IMR-90 (cell line): ENCODE results near the gene ORAI3. TPM values are rescaled to one million over a fixed set of nuclear protein-coding genes. Genes with fewer than 3 reads are reported as not detected.

ENCODE experiments used
- ATAC-seq: fragments of 200-7000 bp; cut with Tn5 transposase; 2 replicates; pipeline ENCODE4 v1.9.1; 2020; ENCODE audit warnings: low read depth, mild to moderate bottlenecking, moderate library complexity
- BruUV-seq: library from RNA; stranded (reverse); fragments of 400-500 nt; replicated peaks from 2 replicates; lab custom pipeline; 2021; lab: Mats Ljungman, UMichigan
- CTCF ChIA-PET: fragments of 300-600 bp; formaldehyde crosslinking; extraction: SDS; loops from one replicate; lab custom pipeline; 2021; ENCODE audit warnings: antibody characterized with exemption; lab: Yijun Ruan, JAX
- POLR2A ChIA-PET: fragments of 300-600 bp; sonication (Branson Sonifier 250); formaldehyde crosslinking; loops from one replicate; lab custom pipeline; 2022; ENCODE audit warnings: antibody characterized with exemption; ENCODE audit not compliant: unreplicated experiment; lab: Charles Lee
- DNase-seq: peaks from one replicate; pipeline ENCODE4 v3.0.0; 2013
- H2AFZ ChIP-seq: replicated peaks from 2 replicates; pipeline ENCODE3; 2013; ENCODE audit warnings: low read length, mild to moderate bottlenecking; ENCODE audit not compliant: poor library complexity
- H2AK5ac ChIP-seq: 2 replicates; pipeline ENCODE4 v1.6.1; 2013; ENCODE audit warnings: low read depth, low read length, inconsistent platforms
- H2AK9ac ChIP-seq: replicated peaks from 2 replicates; pipeline ENCODE3; 2013; ENCODE audit warnings: mild to moderate bottlenecking, low read depth, low read length, moderate library complexity; ENCODE audit not compliant: poor library complexity
- H2BK120ac ChIP-seq: 2 replicates; pipeline ENCODE4 v1.6.1; 2013; ENCODE audit warnings: low read depth, low read length, inconsistent platforms
- H2BK15ac ChIP-seq: 3 replicates; pipeline ENCODE4 v1.6.1; 2013; ENCODE audit warnings: low read depth, low read length, inconsistent platforms
- H2BK20ac ChIP-seq: 2 replicates; pipeline ENCODE4 v1.6.1; 2013; ENCODE audit warnings: low read depth, mild to moderate bottlenecking, inconsistent platforms, low read length, moderate library complexity
- H2BK5ac ChIP-seq: 2 replicates; pipeline ENCODE4 v1.6.1; 2013; ENCODE audit warnings: mild to moderate bottlenecking, low read depth, low read length, inconsistent platforms; ENCODE audit not compliant: poor library complexity, severe bottlenecking
- H3K14ac ChIP-seq: replicated peaks from 2 replicates; pipeline ENCODE4 v1.6.1; 2013; ENCODE audit warnings: low read depth, low read length, inconsistent platforms
- H3K18ac ChIP-seq: 2 replicates; pipeline ENCODE4 v1.6.1; 2013; ENCODE audit warnings: low read depth, low read length, control low read depth
- H3K23ac ChIP-seq: 2 replicates; pipeline ENCODE4 v1.6.1; 2013; ENCODE audit warnings: low read depth, low read length, inconsistent platforms
- H3K27ac ChIP-seq: 2 replicates; pipeline ENCODE4 v1.5.1; 2013; ENCODE audit warnings: mild to moderate bottlenecking, control low read depth, low read length; ENCODE audit not compliant: insufficient read depth
- H3K27me3 ChIP-seq: 2 replicates; pipeline ENCODE4 v1.6.1; 2013; ENCODE audit warnings: low read length; ENCODE audit not compliant: control insufficient read depth, insufficient read depth
- H3K36me3 ChIP-seq: 2 replicates; pipeline ENCODE4 v1.6.1; 2013; ENCODE audit warnings: low read length, mixed read lengths; ENCODE audit not compliant: control insufficient read depth, insufficient read depth
- H3K4ac ChIP-seq: 2 replicates; pipeline ENCODE4 v1.6.1; 2013; ENCODE audit warnings: low read depth, low read length, inconsistent platforms
- H3K4me1 ChIP-seq: 2 replicates; pipeline ENCODE4 v1.6.1; 2013; ENCODE audit warnings: low read length, mixed read lengths; ENCODE audit not compliant: control insufficient read depth, insufficient read depth
- H3K4me2 ChIP-seq: 2 replicates; pipeline ENCODE4 v1.6.1; 2013; ENCODE audit warnings: low read depth, mild to moderate bottlenecking, control low read depth, low read length, moderate library complexity
- H3K4me3 ChIP-seq: 2 replicates; pipeline ENCODE4 v1.5.1; 2013; ENCODE audit warnings: low read depth, mild to moderate bottlenecking, control low read depth, low read length, moderate library complexity; ENCODE audit not compliant: insufficient read depth
- H3K56ac ChIP-seq: 2 replicates; pipeline ENCODE4 v1.6.1; 2013; ENCODE audit warnings: low read length, inconsistent platforms; ENCODE audit not compliant: insufficient read depth; ENCODE audit errors: extremely low read depth
- H3K79me1 ChIP-seq, 2 experiments: 2 replicates each; pipeline ENCODE4 v1.6.1; 2013; ENCODE audit warnings: low read length in 2 of 2, inconsistent platforms in 1 of 2, low read depth in 1 of 2
- H3K9ac ChIP-seq: 2 replicates; pipeline ENCODE4 v1.6.1; 2013; ENCODE audit warnings: low read depth, low read length, control low read depth
- H3K9me1 ChIP-seq: 2 replicates; pipeline ENCODE4 v1.6.1; 2013; ENCODE audit warnings: low read length, inconsistent platforms; ENCODE audit not compliant: insufficient read depth
- H3K9me3 ChIP-seq: 2 replicates; pipeline ENCODE4 v1.6.1; 2013; ENCODE audit warnings: low read length; ENCODE audit not compliant: control insufficient read depth, insufficient read depth
- H4K20me1 ChIP-seq: 2 replicates; pipeline ENCODE4 v1.6.1; 2013; ENCODE audit warnings: low read length, inconsistent platforms; ENCODE audit not compliant: insufficient read depth
- H4K5ac ChIP-seq: 2 replicates; pipeline ENCODE4 v1.6.1; 2013; ENCODE audit warnings: mild to moderate bottlenecking, low read depth, low read length, control low read depth
- H4K8ac ChIP-seq, 2 experiments: 2 replicates each; pipeline ENCODE4 v1.6.1; 2013; ENCODE audit warnings: low read depth in 2 of 2, low read length in 2 of 2, control low read depth in 1 of 2, inconsistent platforms in 1 of 2
- H4K91ac ChIP-seq: 2 replicates; pipeline ENCODE4 v1.6.1; 2013; ENCODE audit warnings: low read depth, low read length, inconsistent platforms; ENCODE audit not compliant: insufficient read depth
- BHLHE40 ChIP-seq: fragments of 150-350 bp; IDR thresholded peaks from 2 replicates; pipeline ENCODE4 v1.6.1; 2016; ENCODE audit warnings: mild to moderate bottlenecking, low read depth, low read length
- CEBPB ChIP-seq: IDR thresholded peaks from 2 replicates; pipeline ENCODE4 v1.6.1; 2012; ENCODE audit warnings: low read depth, low read length, improper control_type of control experiment
- CHD1 ChIP-seq: IDR thresholded peaks from 2 replicates; pipeline ENCODE4 v1.6.1; 2012; ENCODE audit warnings: low read depth, low read length, improper control_type of control experiment
- FOS ChIP-seq: fragments of 150-350 bp; IDR thresholded peaks from 2 replicates; pipeline ENCODE4 v1.6.1; 2016; ENCODE audit warnings: low read depth, low read length
- MAFK ChIP-seq: IDR thresholded peaks from 2 replicates; pipeline ENCODE4 v1.6.1; 2012; ENCODE audit warnings: low read depth, low read length, improper control_type of control experiment
- MAZ ChIP-seq: IDR thresholded peaks from 2 replicates; pipeline ENCODE4 v1.6.1; 2012; ENCODE audit warnings: low read depth, mild to moderate bottlenecking, low read length, improper control_type of control experiment, moderate library complexity, borderline replicate concordance
- MXI1 ChIP-seq: IDR thresholded peaks from 2 replicates; pipeline ENCODE4 v1.6.1; 2012; ENCODE audit warnings: low read depth, mild to moderate bottlenecking, low read length, moderate library complexity, borderline replicate concordance
- NFE2L2 ChIP-seq: fragments of 150-350 bp; IDR thresholded peaks from 2 replicates; pipeline ENCODE4 v1.6.1; 2016; ENCODE audit warnings: low read depth, mild to moderate bottlenecking, low read length
- POLR2A ChIP-seq: IDR thresholded peaks from 2 replicates; pipeline ENCODE4 v1.6.1; 2012; ENCODE audit warnings: mild to moderate bottlenecking, low read depth, low read length
- RAD21 ChIP-seq: IDR thresholded peaks from 2 replicates; pipeline ENCODE4 v1.6.1; 2012; ENCODE audit warnings: low read length, improper control_type of control experiment
- RCOR1 ChIP-seq: IDR thresholded peaks from 2 replicates; pipeline ENCODE4 v1.6.1; 2012; ENCODE audit warnings: mild to moderate bottlenecking, low read length, improper control_type of control experiment; ENCODE audit not compliant: insufficient replicate concordance
- RFX5 ChIP-seq: IDR thresholded peaks from 2 replicates; pipeline ENCODE4 v1.8.0; 2012; ENCODE audit warnings: low read depth, mild to moderate bottlenecking, low read length, moderate library complexity
- SMC3 ChIP-seq: fragments of 150-350 bp; IDR thresholded peaks from 2 replicates; pipeline ENCODE4 v1.6.1; 2016; ENCODE audit warnings: low read depth, mild to moderate bottlenecking, antibody characterized with exemption, low read length, moderate library complexity
- WGBS, 2 experiments: methylation state at CpG; one replicate each; pipeline versions ENCODE4 v1.1.5 to v1.1.7; 2013; ENCODE audit warnings: missing lambda C conversion rate in 2 of 2; ENCODE audit not compliant: insufficient read length in 1 of 2; ENCODE audit errors: extremely low coverage in 2 of 2; 5-methylcytosine and 5-hydroxymethylcytosine counted together
- dilution Hi-C: fragments of 300-500 bp; cut with HindIII; formaldehyde crosslinking; loops from one replicate; pipeline ENCODE4 v1.14.3; 2018; ENCODE audit warnings: low sequenced_read_pairs; ENCODE audit not compliant: unreplicated experiment
- in situ Hi-C: fragments of 300-500 bp; cut with MboI; formaldehyde crosslinking; loops from 3 replicates; pipeline ENCODE4 v1.14.3; 2019; ENCODE audit warnings: low sequenced_read_pairs, inconsistent platforms, mixed read lengths
- intact Hi-C: fragments of 100-400 bp; cut with micrococcal nuclease; formaldehyde crosslinking; loops from 2 replicates; pipeline ENCODE4 v1.10.0; 2022
- polyA plus RNA-seq, 3 experiments: library from polyadenylated mRNA; depleted of rRNA; stranded (reverse); fragments of >200 nt; gene quantifications; 2 replicates each; pipeline ENCODE4 v1.2.3, GENCODE V29; 2012; ENCODE audit warnings: low replicate concordance in 1 of 3
- total RNA-seq: library from RNA; depleted of rRNA; stranded (reverse); fragments of >200 nt; gene quantifications from 2 replicates; pipeline ENCODE4 v1.2.3, GENCODE V29; 2012
- TF ChIP-seq, protein P1 (sequence below): fragments of 150-350 bp; IDR thresholded peaks from 2 replicates; pipeline ENCODE4 v1.6.1; 2017; ENCODE audit warnings: mild to moderate bottlenecking, antibody characterized with exemption, low read length, low read depth
- TF ChIP-seq, protein P2 (sequence below): fragments of 150-350 bp; IDR thresholded peaks from 2 replicates; pipeline ENCODE4 v1.6.1; 2016; ENCODE audit warnings: low read depth, mild to moderate bottlenecking, low read length, moderate library complexity, borderline replicate concordance
- TF ChIP-seq, protein P3 (sequence below): conservative IDR thresholded peaks from 2 replicates; pipeline ENCODE4 v1.5.1; 2012; ENCODE audit warnings: mild to moderate bottlenecking, low read depth, low read length, improper control_type of control experiment

ORAI3 gene
- total and polyA plus RNA-seq, 2 of the 4 experiments (the other 2 are of a cell fraction): 6.8 to 16.9 TPM

DNA sequence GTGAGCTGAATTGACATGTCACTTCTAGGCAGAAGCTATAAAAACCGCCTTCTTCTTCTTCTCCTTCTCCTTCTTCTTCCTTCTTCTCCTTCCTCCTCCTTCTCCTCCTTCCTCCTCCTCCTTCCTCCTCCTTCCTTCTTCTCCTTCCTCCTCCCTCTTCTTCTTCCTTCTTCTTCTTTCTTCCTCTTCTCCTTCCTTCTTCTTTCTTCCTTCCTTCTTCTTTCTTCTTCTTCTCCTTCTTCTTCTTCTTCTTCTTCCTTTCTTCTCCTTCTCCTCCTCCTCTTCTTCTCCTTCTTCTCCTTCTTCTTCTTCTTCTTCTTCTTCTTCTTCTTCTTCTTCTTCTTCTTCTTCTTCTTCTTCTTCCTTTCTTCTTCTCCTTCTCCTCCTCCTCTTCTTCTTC, 30.3 kb upstream of the ORAI3 start:
- Histone ChIP-seq H3K4ac (no peak overlapping the region), H4K5ac (no peak overlapping the region)
- CTCF ChIA-PET: interaction anchor here (0.9 kb wide), 1 partner anchor 74 kb away, joined by 6 read pairs; no protein-coding TSS in a partner anchor

More for the DNA sequence above, 30.3 kb upstream of the ORAI3 start:
- Histone ChIP-seq H2AFZ (no peak overlapping the region), H2BK15ac (no peak overlapping the region), H3K23ac (no peak overlapping the region), H3K4me2 (no peak overlapping the region), H4K20me1 (no peaks in the 10 kb centered on the region; the same call in 1 of the 2 replicates), H3K27ac (no peak overlapping the region), H3K9me1 (no peaks in the 10 kb centered on the region), H3K9me3 (no peaks in the 10 kb centered on the region), H4K91ac (no peak overlapping the region), H2AK5ac (no peak overlapping the region), H3K56ac (no peak overlapping the region), H2BK20ac (no peak overlapping the region), H3K79me1 (peaks cover 4 to 8% of the 10 kb centered on the region in 2 experiments; a peak in 1 of 4 replicates), H3K4me3 (no peak overlapping the region), H3K27me3 (no peaks in the 10 kb centered on the region), H4K8ac (no peak overlapping the region), H3K18ac (no peak overlapping the region), H3K36me3 (no peaks in the 10 kb centered on the region), H3K14ac (no peak overlapping the region), H3K9ac (no peak overlapping the region), H2BK120ac (no peak overlapping the region), H2BK5ac (no peak overlapping the region), H2AK9ac (no peak overlapping the region), H3K4me1 (no peaks in the 10 kb centered on the region; the same call in 1 of the 2 replicates)
- no peak for TF ChIP-seq RFX5
- no peak for TF ChIP-seq RAD21
- no peak for TF ChIP-seq CEBPB
- TF ChIP-seq FOS: no peak
- no peak for TF ChIP-seq MXI1
- no peak for TF ChIP-seq RCOR1
- TF ChIP-seq BHLHE40: no peak
- TF ChIP-seq, protein P1, sequence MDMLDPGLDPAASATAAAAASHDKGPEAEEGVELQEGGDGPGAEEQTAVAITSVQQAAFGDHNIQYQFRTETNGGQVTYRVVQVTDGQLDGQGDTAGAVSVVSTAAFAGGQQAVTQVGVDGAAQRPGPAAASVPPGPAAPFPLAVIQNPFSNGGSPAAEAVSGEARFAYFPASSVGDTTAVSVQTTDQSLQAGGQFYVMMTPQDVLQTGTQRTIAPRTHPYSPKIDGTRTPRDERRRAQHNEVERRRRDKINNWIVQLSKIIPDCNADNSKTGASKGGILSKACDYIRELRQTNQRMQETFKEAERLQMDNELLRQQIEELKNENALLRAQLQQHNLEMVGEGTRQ: no peak
- no peak for TF ChIP-seq CHD1
- TF ChIP-seq NFE2L2: no peak
- TF ChIP-seq, protein P2, sequence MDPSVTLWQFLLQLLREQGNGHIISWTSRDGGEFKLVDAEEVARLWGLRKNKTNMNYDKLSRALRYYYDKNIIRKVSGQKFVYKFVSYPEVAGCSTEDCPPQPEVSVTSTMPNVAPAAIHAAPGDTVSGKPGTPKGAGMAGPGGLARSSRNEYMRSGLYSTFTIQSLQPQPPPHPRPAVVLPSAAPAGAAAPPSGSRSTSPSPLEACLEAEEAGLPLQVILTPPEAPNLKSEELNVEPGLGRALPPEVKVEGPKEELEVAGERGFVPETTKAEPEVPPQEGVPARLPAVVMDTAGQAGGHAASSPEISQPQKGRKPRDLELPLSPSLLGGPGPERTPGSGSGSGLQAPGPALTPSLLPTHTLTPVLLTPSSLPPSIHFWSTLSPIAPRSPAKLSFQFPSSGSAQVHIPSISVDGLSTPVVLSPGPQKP: no peak
- TF ChIP-seq, protein P3, sequence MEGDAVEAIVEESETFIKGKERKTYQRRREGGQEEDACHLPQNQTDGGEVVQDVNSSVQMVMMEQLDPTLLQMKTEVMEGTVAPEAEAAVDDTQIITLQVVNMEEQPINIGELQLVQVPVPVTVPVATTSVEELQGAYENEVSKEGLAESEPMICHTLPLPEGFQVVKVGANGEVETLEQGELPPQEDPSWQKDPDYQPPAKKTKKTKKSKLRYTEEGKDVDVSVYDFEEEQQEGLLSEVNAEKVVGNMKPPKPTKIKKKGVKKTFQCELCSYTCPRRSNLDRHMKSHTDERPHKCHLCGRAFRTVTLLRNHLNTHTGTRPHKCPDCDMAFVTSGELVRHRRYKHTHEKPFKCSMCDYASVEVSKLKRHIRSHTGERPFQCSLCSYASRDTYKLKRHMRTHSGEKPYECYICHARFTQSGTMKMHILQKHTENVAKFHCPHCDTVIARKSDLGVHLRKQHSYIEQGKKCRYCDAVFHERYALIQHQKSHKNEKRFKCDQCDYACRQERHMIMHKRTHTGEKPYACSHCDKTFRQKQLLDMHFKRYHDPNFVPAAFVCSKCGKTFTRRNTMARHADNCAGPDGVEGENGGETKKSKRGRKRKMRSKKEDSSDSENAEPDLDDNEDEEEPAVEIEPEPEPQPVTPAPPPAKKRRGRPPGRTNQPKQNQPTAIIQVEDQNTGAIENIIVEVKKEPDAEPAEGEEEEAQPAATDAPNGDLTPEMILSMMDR: no peak
- no peak for TF ChIP-seq MAFK
- no peak for TF ChIP-seq MAZ
- no peak for TF ChIP-seq POLR2A
- no peak for TF ChIP-seq SMC3
- no peak for ATAC-seq
- no TSS peak for BruUV-seq
- in situ Hi-C loops: no loop called here
- intact Hi-C loops: no loop called here
- POLR2A ChIA-PET: no interaction called here
- dilution Hi-C loops: no loop called here
- DNase-seq: no peak
- WGBS, 2 experiments: 100% methylated on average over 1 of the region's 1 CpG; no CpG with 5 or more reads in 1 of the 2 experiments
